HEK293T (cell line): ENCODE measurements around the gene LYZL4.

Source experiments
- ARNT ChIP-seq: fragments of 450-650 bp; IDR thresholded peaks from 2 replicates; pipeline ENCODE4 v1.6.1; 2017; ENCODE audit warnings: mild to moderate bottlenecking
- ELF4 ChIP-seq: fragments of 450-650 bp; IDR thresholded peaks from 2 replicates; pipeline ENCODE4 v1.6.1; 2017; ENCODE audit warnings: antibody characterized with exemption
- FOXA1 ChIP-seq: fragments of 450-650 bp; IDR thresholded peaks from 2 replicates; pipeline ENCODE4 v1.6.1; 2016; ENCODE audit warnings: mild to moderate bottlenecking
- FOXK2 ChIP-seq: fragments of 450-650 bp; IDR thresholded peaks from 2 replicates; pipeline ENCODE4 v1.6.1; 2016; ENCODE audit warnings: mild to moderate bottlenecking
- FOXM1 ChIP-seq: fragments of 450-650 bp; IDR thresholded peaks from 2 replicates; pipeline ENCODE4 v1.6.1; 2017; ENCODE audit warnings: mild to moderate bottlenecking, borderline replicate concordance
- HDGF ChIP-seq: fragments of 450-650 bp; IDR thresholded peaks from 2 replicates; pipeline ENCODE4 v1.6.1; 2017; ENCODE audit warnings: antibody characterized with exemption, borderline replicate concordance
- NFRKB ChIP-seq: fragments of 450-650 bp; IDR thresholded peaks from 2 replicates; pipeline ENCODE4 v1.6.1; 2016; ENCODE audit warnings: mild to moderate bottlenecking, moderate library complexity
- SP1 ChIP-seq: fragments of 450-650 bp; IDR thresholded peaks from 2 replicates; pipeline ENCODE4 v1.6.1; 2017
- SUZ12 ChIP-seq: fragments of 450-650 bp; IDR thresholded peaks from 2 replicates; pipeline ENCODE4 v1.6.1; 2016; ENCODE audit warnings: mild to moderate bottlenecking
- TARDBP ChIP-seq: fragments of 450-650 bp; IDR thresholded peaks from 2 replicates; pipeline ENCODE4 v1.6.1; 2016
- ZNF384 ChIP-seq: fragments of 450-650 bp; IDR thresholded peaks from 2 replicates; pipeline ENCODE4 v1.6.1; 2016

- no peak for TF ChIP-seq SP1
- no peak for TF ChIP-seq FOXM1
- no peak for TF ChIP-seq ZNF384
- no peak for TF ChIP-seq SUZ12
- no peak for TF ChIP-seq FOXA1
- TF ChIP-seq ELF4: no peak
- no peak for TF ChIP-seq ARNT
- no peak for TF ChIP-seq TARDBP
- no peak for TF ChIP-seq FOXK2
- TF ChIP-seq NFRKB: no peak
- no peak for TF ChIP-seq HDGF
Measured at GRCh38 chr3:42397644-42398043, 12.8 kb downstream of the LYZL4 start.
